NCI-H187 (cell line): ENCODE measurements around the gene PDSS2.

Experiments used
- DNase-seq, 2 experiments: peaks; one replicate each; lab custom pipeline; 2025; lab: John Stamatoyannopoulos, UW

The PDSS2 gene

GRCh38 chr6:107267634-107268033 lies 191.7 kb downstream of the PDSS2 start:
- no peak for DNase-seq

- no peak for DNase-seq
Observed at GRCh38 chr6:107267006-107267405, 192.4 kb downstream of the PDSS2 start.

- DNase-seq, result no peak
Observed at GRCh38 chr6:107266563-107266962, 192.8 kb downstream of the PDSS2 start.

- no peak for DNase-seq
Observed at GRCh38 chr6:107264357-107264840, 195.0 kb downstream of the PDSS2 start.

GRCh38 chr6:107259951-107260350 lies 199.4 kb downstream of the PDSS2 start:
- DNase-seq, result no peak

GRCh38 chr6:107248147-107248546 lies 211.2 kb downstream of the PDSS2 start:
- no peak for DNase-seq

- no peak for DNase-seq
Observed at GRCh38 chr6:107246972-107247615, 212.3 kb downstream of the PDSS2 start.

- DNase-seq, result no peak
Observed at GRCh38 chr6:107246249-107246971, 213.0 kb downstream of the PDSS2 start.

- DNase-seq, result no peak
Observed at GRCh38 chr6:107244742-107245480, 214.5 kb downstream of the PDSS2 start.

- no peak for DNase-seq
Observed at GRCh38 chr6:107244082-107244741, 215.2 kb downstream of the PDSS2 start.

- DNase-seq, result no peak
Observed at GRCh38 chr6:107243471-107243870, 215.9 kb downstream of the PDSS2 start.

GRCh38 chr6:107237992-107238660 lies 221.2 kb downstream of the PDSS2 start:
- no peak for DNase-seq

GRCh38 chr6:107235511-107235910 lies 223.9 kb downstream of the PDSS2 start:
- no peak for DNase-seq

GRCh38 chr6:107235007-107235406 lies 224.4 kb downstream of the PDSS2 start:
- no peak for DNase-seq

- DNase-seq, result no peak
Observed at GRCh38 chr6:107231243-107231642, 228.1 kb downstream of the PDSS2 start.

- no peak for DNase-seq
Observed at GRCh38 chr6:107230448-107230847, 228.9 kb downstream of the PDSS2 start.

- no peak for DNase-seq
Observed at GRCh38 chr6:107230024-107230423, 229.3 kb downstream of the PDSS2 start.

- no peak for DNase-seq
Observed at GRCh38 chr6:107228754-107229153, 230.6 kb downstream of the PDSS2 start.

GRCh38 chr6:107221519-107221918 lies 237.8 kb downstream of the PDSS2 start:
- DNase-seq, result no peak

- no peak for DNase-seq
Observed at GRCh38 chr6:107219851-107220250, 239.5 kb downstream of the PDSS2 start.

GRCh38 chr6:107218142-107218541 lies 241.2 kb downstream of the PDSS2 start:
- no peak for DNase-seq

- no peak for DNase-seq
Observed at GRCh38 chr6:107217248-107217647, 242.1 kb downstream of the PDSS2 start.
